Fibroblast of pulmonary artery (primary cell): ENCODE data around the gene PRRT1B.

Experiments
- DNase-seq: peaks from one replicate; pipeline ENCODE4 v3.0.0-alpha.2; 2010; ENCODE audit warnings: low read depth
- H3K4me3 ChIP-seq: replicated peaks from 2 replicates; pipeline ENCODE4 v1.5.1; 2011; ENCODE audit warnings: low read depth, mild to moderate bottlenecking, control low read depth, low read length, moderate library complexity
- TF ChIP-seq, protein P1 (sequence below): IDR thresholded peaks from 2 replicates; pipeline ENCODE4 v1.5.1; 2011; ENCODE audit warnings: mild to moderate bottlenecking, control low read depth, low read length, inconsistent platforms; ENCODE audit errors: missing control alignments

PRRT1B gene

DNA sequence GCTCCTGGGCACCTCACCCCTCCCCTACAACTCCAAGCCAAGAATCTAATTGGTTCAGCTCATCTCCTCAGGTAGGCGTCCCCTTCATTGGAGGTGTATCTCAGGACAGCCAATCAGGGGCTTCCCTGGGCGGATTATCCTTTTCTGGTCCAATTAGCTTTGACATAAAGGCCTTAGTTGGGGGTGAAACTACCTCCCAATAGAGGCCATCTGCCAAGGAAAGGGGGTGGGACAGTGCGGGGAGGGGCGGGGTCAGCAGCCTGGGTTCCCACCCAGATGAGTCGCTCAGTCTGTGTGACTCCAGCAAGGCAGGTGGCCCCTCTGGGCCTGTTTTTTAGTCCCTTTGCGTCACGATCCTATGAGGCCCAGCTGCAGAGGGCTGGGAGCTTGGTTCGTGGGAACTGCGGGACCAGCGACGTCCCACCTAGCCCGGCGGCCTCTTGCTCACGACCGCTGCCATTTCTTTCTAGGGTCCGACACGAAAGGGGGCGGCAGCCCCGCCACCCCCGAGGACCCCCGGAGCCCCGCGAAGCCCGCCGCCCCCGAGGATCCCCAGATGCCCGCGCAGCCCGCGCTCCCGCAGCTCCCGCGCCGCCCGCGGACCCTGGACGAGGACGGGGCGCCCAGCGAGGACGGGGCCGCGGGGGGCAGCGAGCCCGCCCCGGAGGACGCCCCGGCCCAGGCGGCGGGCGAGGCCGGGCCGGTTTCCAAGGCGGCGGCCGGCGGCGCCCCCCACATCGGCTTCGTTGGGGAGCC, 8.9 kb downstream of the PRRT1B start:
- no peak overlapping the region for H3K4me3 ChIP-seq
- TF ChIP-seq, protein P1, sequence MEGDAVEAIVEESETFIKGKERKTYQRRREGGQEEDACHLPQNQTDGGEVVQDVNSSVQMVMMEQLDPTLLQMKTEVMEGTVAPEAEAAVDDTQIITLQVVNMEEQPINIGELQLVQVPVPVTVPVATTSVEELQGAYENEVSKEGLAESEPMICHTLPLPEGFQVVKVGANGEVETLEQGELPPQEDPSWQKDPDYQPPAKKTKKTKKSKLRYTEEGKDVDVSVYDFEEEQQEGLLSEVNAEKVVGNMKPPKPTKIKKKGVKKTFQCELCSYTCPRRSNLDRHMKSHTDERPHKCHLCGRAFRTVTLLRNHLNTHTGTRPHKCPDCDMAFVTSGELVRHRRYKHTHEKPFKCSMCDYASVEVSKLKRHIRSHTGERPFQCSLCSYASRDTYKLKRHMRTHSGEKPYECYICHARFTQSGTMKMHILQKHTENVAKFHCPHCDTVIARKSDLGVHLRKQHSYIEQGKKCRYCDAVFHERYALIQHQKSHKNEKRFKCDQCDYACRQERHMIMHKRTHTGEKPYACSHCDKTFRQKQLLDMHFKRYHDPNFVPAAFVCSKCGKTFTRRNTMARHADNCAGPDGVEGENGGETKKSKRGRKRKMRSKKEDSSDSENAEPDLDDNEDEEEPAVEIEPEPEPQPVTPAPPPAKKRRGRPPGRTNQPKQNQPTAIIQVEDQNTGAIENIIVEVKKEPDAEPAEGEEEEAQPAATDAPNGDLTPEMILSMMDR: no peak
- no peak for DNase-seq

DNA sequence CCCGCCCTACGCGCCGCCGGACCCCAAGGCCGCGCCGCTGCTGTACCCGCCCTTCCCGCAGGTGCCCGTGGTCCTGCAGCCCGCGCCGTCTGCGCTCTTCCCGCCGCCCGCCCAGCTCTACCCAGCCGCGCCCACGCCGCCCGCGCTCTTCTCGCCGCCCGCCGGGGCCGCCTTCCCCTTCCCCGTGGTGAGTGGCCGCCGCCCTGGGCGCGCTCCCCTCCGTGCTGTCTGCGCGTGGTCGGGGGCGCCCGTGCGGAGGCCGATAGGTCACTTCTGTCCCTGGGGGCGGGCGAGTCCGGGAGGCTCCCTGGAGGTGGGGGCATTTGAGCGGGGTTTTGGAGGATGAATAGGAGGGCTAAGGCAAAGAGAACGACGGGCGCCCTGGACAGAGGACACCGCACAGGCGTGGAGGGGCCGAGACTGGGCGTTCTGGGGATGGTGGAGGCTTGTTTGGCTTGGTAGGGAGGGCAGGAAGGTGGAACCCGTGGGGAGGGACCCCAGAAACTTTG, 9.6 kb downstream of the PRRT1B start:
- H3K4me3 ChIP-seq: no peak overlapping the region
- DNase-seq: no peak
- TF ChIP-seq, protein P1: no peak

DNA sequence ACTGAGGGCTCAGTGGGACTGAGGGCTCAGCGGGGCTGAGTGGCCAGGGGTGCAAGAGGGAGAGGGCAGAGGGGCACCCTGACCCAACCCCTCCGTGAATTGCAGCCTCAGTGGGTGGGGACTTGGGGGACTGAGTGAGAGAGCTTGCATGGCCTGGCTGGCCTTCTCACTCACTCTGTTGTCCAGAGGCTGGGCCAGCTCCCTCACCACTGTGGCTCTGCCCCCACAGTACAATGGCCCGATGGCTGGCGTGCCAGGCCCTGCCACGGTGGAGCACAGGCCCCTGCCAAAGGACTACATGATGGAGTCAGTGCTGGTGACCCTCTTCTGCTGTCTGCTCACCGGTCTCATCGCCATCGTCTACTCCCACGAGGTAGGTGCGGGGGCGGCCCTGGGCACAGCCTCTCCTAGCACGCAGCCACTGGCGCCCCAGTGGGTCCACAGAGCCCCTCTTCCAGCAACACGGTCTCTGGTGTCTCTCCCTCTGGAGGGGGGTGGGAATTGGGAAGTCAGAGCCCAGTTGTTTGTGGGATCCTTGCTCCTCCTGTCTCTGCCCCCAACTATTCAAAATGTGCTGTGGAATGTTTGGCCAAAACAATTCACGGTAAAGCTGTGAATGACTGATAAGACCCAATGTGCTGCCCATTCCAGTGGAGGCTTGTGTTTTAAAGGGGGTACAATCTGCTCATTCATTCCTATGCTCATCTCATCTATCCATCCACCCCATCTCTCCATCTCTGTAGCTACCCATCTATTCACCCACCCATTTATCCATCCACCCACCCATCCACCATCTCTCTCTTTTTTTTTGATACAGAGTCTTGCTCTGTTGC, 10.7 kb downstream of the PRRT1B start:
- TF ChIP-seq, protein P1: no peak
- DNase-seq: no peak
- no peak overlapping the region for H3K4me3 ChIP-seq

DNA sequence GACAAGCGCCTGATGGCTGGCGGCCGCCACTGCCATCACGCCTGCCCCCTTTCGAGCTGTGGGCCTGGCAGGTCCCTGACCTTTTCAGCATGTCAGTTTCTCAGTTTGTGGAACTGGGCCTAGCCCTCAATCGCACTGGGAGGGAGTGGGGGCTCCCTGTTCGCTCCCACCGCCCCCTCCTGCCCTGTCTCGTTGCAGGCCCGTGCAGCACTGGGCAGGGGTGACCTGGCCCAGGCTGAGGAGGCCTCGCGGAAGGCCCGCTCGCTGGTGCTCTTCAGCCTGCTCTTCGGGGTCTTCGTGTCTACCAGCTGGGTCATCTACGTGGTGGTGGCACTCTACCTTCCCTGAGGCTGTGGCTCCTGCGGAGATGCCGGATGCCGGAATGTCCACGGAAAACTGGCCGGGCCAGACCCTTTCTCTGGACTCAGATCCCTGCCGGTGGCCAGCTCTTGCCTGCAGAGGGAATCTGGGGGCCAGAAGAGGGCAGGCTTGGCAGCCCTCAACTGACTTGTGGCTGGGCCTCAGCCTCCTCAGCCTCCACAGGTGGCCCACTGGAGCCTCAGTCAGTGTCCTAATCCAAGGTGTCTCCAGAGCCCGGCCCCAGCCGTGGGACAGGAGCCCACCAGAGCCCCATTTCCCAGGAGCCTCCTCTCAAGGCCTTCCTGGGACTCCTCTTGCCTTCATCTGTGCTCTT, 12.7 kb downstream of the PRRT1B start:
- no peak overlapping the region for H3K4me3 ChIP-seq
- DNase-seq: no peak
- TF ChIP-seq, protein P1: no peak

DNA sequence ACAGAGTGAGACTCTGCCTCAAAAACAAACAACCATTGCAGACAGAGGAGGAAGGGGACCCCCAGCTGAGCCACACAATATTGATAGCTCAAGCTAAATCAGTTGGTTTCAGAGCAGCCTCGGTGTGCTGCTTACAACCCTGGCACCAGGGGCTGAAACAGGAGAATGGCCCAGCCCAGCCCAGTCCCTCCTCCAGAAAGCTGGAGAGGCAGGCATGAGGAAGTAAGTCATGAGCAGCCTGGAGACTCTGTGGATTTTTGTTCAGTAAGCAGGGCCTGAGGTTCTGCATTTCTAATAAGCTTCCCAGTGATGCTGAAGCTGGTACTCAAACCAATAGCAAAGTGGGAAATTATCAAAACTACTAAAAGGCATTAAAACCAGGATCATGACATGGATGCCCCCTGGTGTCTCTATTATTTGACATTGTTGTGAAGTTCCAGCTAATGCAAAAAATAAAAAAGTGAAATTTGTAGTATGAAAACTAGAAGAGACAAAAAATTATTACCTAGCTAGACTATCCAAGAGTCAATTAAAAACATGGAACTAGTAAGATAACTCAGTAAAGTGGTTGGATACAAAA, 14.2 kb downstream of the PRRT1B start:
- TF ChIP-seq, protein P1: no peak
- no peak overlapping the region for H3K4me3 ChIP-seq
- DNase-seq: no peak
